Stimulated activated CD4-positive, alpha-beta T cell treated with anti-CD3 and anti-CD28 coated beads, Interleukin-12 subunit alpha, Interleukin-12 subunit beta, amount 100 ng/mL, for 4 hours (primary cell): Measurements from ENCODE around the gene TTC38.

Experiments used
- DNase-seq: peaks from one replicate; pipeline ENCODE4 v3.0.0-alpha.2; 2020

Gene TTC38

GRCh38 chr22:46335201-46336118 lies 67.7 kb downstream of the TTC38 start, which contains the start of gene TRMU:
TRMU (plus strand) TSS chr22:46335714; CDS start chr22:46335765, 51 bp downstream.
- peak; percentile 76 for DNase-seq

GRCh38 chr22:46336119-46337078 lies 68.6 kb downstream of the TTC38 start:
- no peak for DNase-seq

GRCh38 chr22:46337870-46338269 lies 70.1 kb downstream of the TTC38 start:
- DNase-seq, result no peak

DNA sequence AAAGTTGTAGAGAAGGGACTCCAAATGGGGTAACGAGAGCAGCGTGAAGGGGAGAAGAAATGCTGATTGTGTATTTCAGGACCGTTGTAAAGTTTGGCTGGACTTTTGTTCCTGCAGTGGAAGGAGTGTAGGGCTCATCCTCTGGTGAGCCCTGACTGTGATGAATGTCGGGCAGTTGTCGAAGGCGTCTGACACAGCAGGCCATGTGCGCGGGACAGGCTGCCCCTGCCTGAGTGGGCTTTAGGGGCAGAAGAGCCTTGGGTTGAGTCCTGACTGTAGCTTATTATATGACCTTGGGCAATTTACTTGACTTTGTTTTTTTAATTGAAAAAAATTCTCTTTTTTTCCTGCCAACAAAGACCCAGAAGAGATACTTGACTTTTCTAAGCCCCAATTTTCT lies 70.8 kb downstream of the TTC38 start:
- DNase-seq, result no peak

- DNase-seq, result no peak
Measured at GRCh38 chr22:46339956-46340355, 72.1 kb downstream of the TTC38 start.

DNA sequence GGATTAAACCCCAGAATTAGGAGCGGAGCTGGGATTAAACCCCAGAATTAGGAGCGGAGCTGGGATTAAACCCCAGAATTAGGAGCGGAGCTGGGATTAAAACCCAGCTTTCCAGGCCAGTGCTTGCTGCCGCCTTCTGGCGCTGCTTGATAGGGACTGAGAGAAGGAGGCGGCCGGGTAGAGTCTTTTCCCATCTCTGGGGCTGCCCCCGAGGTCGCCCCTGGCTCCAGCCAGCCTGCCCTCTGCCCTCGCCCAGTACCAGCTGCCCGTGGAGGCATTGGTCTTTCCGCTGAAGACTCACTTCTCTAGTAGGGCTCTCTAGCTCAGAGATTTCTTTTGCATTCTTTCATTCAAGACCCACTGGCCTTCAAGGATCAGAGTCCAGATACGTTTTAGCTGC lies 72.9 kb downstream of the TTC38 start:
- no peak for DNase-seq
